Body of pancreas (tissue), 4 donors: ENCODE measurements around the gene OR8G1.

Experiments used
- POLR2A ChIP-seq, 3 donors: fragments of 450-650 bp; IDR thresholded peaks; one replicate each; pipeline ENCODE4 v1.6.1; 2016; ENCODE audit warnings: antibody characterized with exemption in 3 of 3, mild to moderate bottlenecking in 2 of 3
- TF ChIP-seq, protein P1 (sequence below), 7 experiments: fragments of 450-650 bp in 4 of 7; fragments of 200-600 bp in 3 of 7; sonication (generic) in 3 of 7; IDR thresholded peaks; one replicate each; pipeline ENCODE4 v1.5.1; 2016 to 2019; ENCODE audit warnings: antibody characterized with exemption in 7 of 7

DNA sequence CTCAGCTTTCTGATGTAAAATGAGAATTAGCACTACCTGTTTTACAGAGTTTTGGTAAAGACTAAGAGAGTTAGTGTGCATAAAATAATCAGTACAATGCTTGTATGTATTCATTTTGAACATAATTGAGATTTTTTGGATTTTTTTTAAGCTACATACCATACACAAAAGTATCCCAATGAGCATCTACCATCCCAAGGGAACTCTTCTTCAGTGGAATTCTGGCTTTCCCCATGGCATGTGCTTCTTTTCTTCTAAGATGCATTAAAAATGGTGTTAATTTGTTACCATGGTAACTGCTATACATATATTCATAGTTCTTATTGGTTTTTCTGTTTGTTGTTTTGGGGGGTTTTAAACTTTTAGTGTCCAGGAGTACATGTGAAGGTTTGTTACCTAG is 55.1 kb downstream of the OR8G1 start:
- TF ChIP-seq, protein P1, sequence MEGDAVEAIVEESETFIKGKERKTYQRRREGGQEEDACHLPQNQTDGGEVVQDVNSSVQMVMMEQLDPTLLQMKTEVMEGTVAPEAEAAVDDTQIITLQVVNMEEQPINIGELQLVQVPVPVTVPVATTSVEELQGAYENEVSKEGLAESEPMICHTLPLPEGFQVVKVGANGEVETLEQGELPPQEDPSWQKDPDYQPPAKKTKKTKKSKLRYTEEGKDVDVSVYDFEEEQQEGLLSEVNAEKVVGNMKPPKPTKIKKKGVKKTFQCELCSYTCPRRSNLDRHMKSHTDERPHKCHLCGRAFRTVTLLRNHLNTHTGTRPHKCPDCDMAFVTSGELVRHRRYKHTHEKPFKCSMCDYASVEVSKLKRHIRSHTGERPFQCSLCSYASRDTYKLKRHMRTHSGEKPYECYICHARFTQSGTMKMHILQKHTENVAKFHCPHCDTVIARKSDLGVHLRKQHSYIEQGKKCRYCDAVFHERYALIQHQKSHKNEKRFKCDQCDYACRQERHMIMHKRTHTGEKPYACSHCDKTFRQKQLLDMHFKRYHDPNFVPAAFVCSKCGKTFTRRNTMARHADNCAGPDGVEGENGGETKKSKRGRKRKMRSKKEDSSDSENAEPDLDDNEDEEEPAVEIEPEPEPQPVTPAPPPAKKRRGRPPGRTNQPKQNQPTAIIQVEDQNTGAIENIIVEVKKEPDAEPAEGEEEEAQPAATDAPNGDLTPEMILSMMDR (IDR thresholded peaks at IDR 0.05): no peak
- TF ChIP-seq POLR2A (IDR thresholded peaks at IDR 0.05): no peak
